MCF 10A (cell line): ENCODE data around the gene CNOT4. TPM values are rescaled to one million over a fixed set of nuclear protein-coding genes. Genes with fewer than 3 reads are reported as not detected.

Experiments used
- BruUV-seq: library from RNA; stranded (reverse); fragments of 400-500 nt; replicated peaks from 2 replicates; lab custom pipeline; 2021; lab: Mats Ljungman, UMichigan
- CTCF ChIA-PET: fragments of 300-600 bp; sonication (Branson Sonifier 250); formaldehyde crosslinking; extraction: SDS; loops from one replicate; lab custom pipeline; 2021; ENCODE audit warnings: antibody characterized with exemption, inconsistent platforms; lab: Yijun Ruan, JAX
- POLR2A ChIA-PET: fragments of 300-600, 350-650 bp; sonication (Branson Sonifier 250); formaldehyde crosslinking; extraction: SDS; loops from one replicate; lab custom pipeline; 2020; ENCODE audit warnings: antibody characterized with exemption, inconsistent platforms; lab: Yijun Ruan, JAX
- DNase-seq: peaks from one replicate; pipeline ENCODE4 v3.0.0-alpha.2; 2018; ENCODE audit not compliant: unreplicated experiment
- H3K27ac Mint-ChIP-seq: one replicate; pipeline ENCODE4 v1.8.0; 2022; ENCODE audit warnings: mild to moderate bottlenecking, low read depth, mixed read lengths; ENCODE audit not compliant: unreplicated experiment
- H3K27me3 Mint-ChIP-seq: one replicate; pipeline ENCODE4 v1.8.0; 2022; ENCODE audit warnings: mixed read lengths; ENCODE audit not compliant: insufficient read depth, unreplicated experiment
- H3K36me3 Mint-ChIP-seq: one replicate; pipeline ENCODE4 v1.8.0; 2022; ENCODE audit warnings: mild to moderate bottlenecking, moderate library complexity, mixed read lengths; ENCODE audit not compliant: insufficient read depth, unreplicated experiment
- H3K4me1 Mint-ChIP-seq: one replicate; pipeline ENCODE4 v1.8.0; 2022; ENCODE audit warnings: mixed read lengths; ENCODE audit not compliant: insufficient read depth, unreplicated experiment
- H3K4me3 Mint-ChIP-seq: one replicate; pipeline ENCODE4 v1.8.0; 2022; ENCODE audit warnings: mild to moderate bottlenecking, moderate library complexity, mixed read lengths; ENCODE audit not compliant: unreplicated experiment
- H3K9me3 Mint-ChIP-seq: one replicate; pipeline ENCODE4 v1.8.0; 2022; ENCODE audit warnings: mixed read lengths; ENCODE audit not compliant: unreplicated experiment
- CTCF ChIP-seq: fragments of 200-600 bp; IDR thresholded peaks from one replicate; pipeline ENCODE4 v1.8.0; 2022; ENCODE audit warnings: antibody characterized with exemption, mild to moderate bottlenecking; ENCODE audit not compliant: unreplicated experiment
- intact Hi-C: fragments of 100-400 bp; cut with micrococcal nuclease; formaldehyde crosslinking; loops from 2 replicates; pipeline ENCODE4 v1.14.1; 2022
- total RNA-seq: library from RNA; stranded (reverse); gene quantifications from 2 replicates; pipeline ENCODE4 v1.2.3, GENCODE V29; 2022

CNOT4 gene
- total RNA-seq, 1 experiment from 2014 or later, result 18.5 TPM

- no TSS peak for BruUV-seq
- ChIA-PET CTCF (interaction anchor here (0.6 to 1.0 kb wide), 3 partner anchors 15 to 276 kb away, joined by 4 to 6 read pairs (median 4); no protein-coding TSS in a partner anchor), POLR2A (interaction anchor here (1.1 kb wide), 1 partner anchor 9 kb away, joined by 4 read pairs; no protein-coding TSS in a partner anchor)
- Mint-ChIP-seq H3K9me3 (no peaks in the 10 kb centered on the region), H3K27ac (no peak overlapping the region), H3K4me3 (no peak overlapping the region), H3K4me1 (no peaks in the 10 kb centered on the region), H3K36me3 (peaks cover 11% of the 10 kb centered on the region), H3K27me3 (no peaks in the 10 kb centered on the region)
- DNase-seq, result no peak
- no peak for TF ChIP-seq CTCF
- intact Hi-C loops, result no loop called here
Observed at GRCh38 chr7:135372222-135372621, 137.7 kb downstream of the CNOT4 start.

DNA sequence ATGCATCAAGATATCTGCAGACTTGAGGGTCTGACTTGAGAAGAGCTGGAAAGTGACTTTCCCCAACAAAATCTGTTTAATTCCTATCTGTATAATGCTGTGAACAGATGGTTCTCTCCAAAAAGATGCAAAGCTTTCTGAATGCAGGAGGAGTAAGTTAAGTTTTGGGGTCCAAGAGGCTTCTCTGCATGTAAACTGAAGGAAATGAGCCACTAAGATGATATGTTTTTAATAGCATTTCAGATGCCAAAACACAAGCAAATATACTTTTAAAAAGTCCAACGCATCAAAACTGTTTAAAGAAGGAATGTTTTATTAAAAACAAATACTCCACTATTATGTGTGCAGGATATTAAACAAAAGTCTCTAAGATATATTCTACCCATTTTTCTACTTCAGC, 139.2 kb downstream of the CNOT4 start:
- intact Hi-C loops, result no loop called here
- no peaks in the 10 kb centered on the region for H3K27me3 Mint-ChIP-seq
- POLR2A ChIA-PET, result no interaction called here
- no peak for TF ChIP-seq CTCF
- BruUV-seq, result no TSS peak
- peaks cover 11% of the 10 kb centered on the region for H3K36me3 Mint-ChIP-seq
- no peak overlapping the region for H3K27ac Mint-ChIP-seq
- CTCF ChIA-PET, result no interaction called here
- DNase-seq, result no peak
- no peaks in the 10 kb centered on the region for H3K4me1 Mint-ChIP-seq
- H3K4me3 Mint-ChIP-seq, result no peak overlapping the region
- no peaks in the 10 kb centered on the region for H3K9me3 Mint-ChIP-seq

DNA sequence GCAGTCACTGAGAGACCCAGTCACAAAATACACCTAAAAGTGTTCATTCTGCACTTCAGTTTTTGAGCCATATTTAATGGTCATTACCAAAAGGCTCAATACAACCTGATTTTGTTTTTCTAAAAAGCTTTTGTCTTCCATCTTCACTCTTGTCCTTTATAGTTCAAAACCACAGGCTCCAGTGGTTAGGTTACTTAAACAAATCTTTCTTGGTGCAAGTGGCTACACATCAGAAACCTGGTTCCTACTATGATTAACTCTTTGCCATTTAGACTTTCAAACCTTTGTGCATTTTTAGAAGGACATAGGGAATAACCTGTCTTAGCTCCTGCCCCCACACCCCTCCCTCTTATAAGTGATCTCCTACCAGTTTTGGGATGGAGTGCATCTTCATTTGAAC, 140.5 kb downstream of the CNOT4 start:
- no TSS peak for BruUV-seq
- no peaks in the 10 kb centered on the region for H3K27me3 Mint-ChIP-seq
- TF ChIP-seq CTCF, result no peak
- H3K9me3 Mint-ChIP-seq, result no peaks in the 10 kb centered on the region
- H3K27ac Mint-ChIP-seq, result no peak overlapping the region
- POLR2A ChIA-PET, result no interaction called here
- no peak overlapping the region for H3K4me3 Mint-ChIP-seq
- H3K4me1 Mint-ChIP-seq, result no peaks in the 10 kb centered on the region
- CTCF ChIA-PET, result no interaction called here
- intact Hi-C loops, result no loop called here
- peaks cover 11% of the 10 kb centered on the region for H3K36me3 Mint-ChIP-seq
- no peak for DNase-seq

DNA sequence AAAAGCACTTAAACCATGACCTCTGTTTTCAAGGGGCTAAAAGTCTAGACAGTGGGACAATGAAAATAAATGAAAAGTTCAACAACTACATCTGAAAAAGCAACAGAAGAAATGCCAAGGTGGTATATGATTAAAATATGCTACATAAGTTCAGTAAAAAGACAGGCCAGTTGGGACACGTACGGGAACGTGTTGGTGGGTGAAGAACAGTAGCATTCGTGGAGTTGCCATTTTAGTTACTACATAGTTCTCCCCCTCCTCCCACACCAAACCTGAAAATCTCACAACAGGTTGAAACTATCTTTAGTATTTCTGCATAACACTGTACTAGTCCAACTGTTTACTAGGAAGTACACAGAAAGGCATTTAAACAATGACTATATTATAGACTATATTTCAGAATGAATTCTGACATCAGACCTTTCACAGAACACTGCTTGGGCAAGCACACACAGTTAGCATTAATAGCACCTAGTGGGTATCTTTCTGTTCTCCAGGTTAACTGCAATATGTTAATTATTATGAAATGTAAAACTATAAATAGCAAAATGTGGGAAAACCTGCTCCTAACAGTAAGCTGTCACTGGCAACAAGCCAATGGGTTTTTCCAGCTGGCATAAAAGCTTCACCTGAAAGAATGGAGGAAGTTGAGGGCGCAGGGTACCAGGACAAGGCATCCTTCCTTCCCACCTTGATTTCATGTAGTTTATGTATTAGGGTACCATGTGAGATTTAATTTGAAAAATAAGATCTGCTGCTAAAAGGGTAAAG, 141.3 kb downstream of the CNOT4 start:
- ChIA-PET CTCF (no interaction called here), POLR2A (no interaction called here)
- intact Hi-C loops, result no loop called here
- no peak overlapping the region for H3K4me3 Mint-ChIP-seq
- peaks cover 8% of the 10 kb centered on the region for H3K36me3 Mint-ChIP-seq
- H3K4me1 Mint-ChIP-seq, result no peaks in the 10 kb centered on the region
- no peak overlapping the region for H3K27ac Mint-ChIP-seq
- DNase-seq, result peak; percentile 33
- no TSS peak for BruUV-seq
- H3K9me3 Mint-ChIP-seq, result no peaks in the 10 kb centered on the region
- TF ChIP-seq CTCF, result no peak
- H3K27me3 Mint-ChIP-seq, result no peaks in the 10 kb centered on the region
